Lung (tissue), 12 donors: ENCODE results near the gene TCHP. TPM values are rescaled to one million over a fixed set of nuclear protein-coding genes. Genes with fewer than 3 reads are reported as not detected.

Experiments used
- ATAC-seq: fragments of 200-7000 bp; cut with Tn5 transposase; one replicate; pipeline ENCODE4 v1.9.1; 2020; ENCODE audit warnings: moderate number of reproducible peaks; ENCODE audit not compliant: insufficient read depth, low FRiP score
- DNase-seq, 3 donors: peaks; one replicate each; pipeline ENCODE4 v3.0.0-alpha.2; 2013 to 2017
- H3K27ac ChIP-seq, 2 donors: one replicate each; pipeline ENCODE4 v1.5.1; 2013; ENCODE audit warnings: mild to moderate bottlenecking in 2 of 2, moderate library complexity in 2 of 2, control low read depth in 1 of 2, inconsistent platforms in 1 of 2, low read depth in 1 of 2, low read length in 1 of 2
- H3K27me3 ChIP-seq, 3 donors: one replicate each; pipeline ENCODE4 v1.5.1; 2013; ENCODE audit warnings: low read length in 2 of 3; ENCODE audit not compliant: control insufficient read depth in 3 of 3, insufficient read depth in 3 of 3
- H3K36me3 ChIP-seq, 4 donors: one replicate each; pipeline ENCODE4 v1.5.1; 2013; ENCODE audit warnings: low read length in 4 of 4, mild to moderate bottlenecking in 1 of 4, moderate library complexity in 1 of 4; ENCODE audit not compliant: control insufficient read depth in 4 of 4, insufficient read depth in 4 of 4
- H3K4me1 ChIP-seq, 5 donors: one replicate each; pipeline ENCODE4 v1.5.1; 2013; ENCODE audit warnings: low read length in 5 of 5, mild to moderate bottlenecking in 2 of 5, moderate library complexity in 1 of 5; ENCODE audit not compliant: control insufficient read depth in 5 of 5, insufficient read depth in 5 of 5
- H3K4me3 ChIP-seq: one replicate; pipeline ENCODE4 v1.5.1; 2013; ENCODE audit warnings: mild to moderate bottlenecking, control low read depth, moderate library complexity
- H3K9ac ChIP-seq, 2 donors: one replicate each; pipeline ENCODE4 v1.5.1; 2013; ENCODE audit warnings: low read length in 2 of 2, control low read depth in 1 of 2; ENCODE audit not compliant: insufficient read depth in 1 of 2
- H3K9me3 ChIP-seq, 4 donors: one replicate each; pipeline ENCODE4 v1.5.1; 2013; ENCODE audit warnings: low read length in 3 of 4, mild to moderate bottlenecking in 1 of 4, moderate library complexity in 1 of 4; ENCODE audit not compliant: control insufficient read depth in 4 of 4, insufficient read depth in 3 of 4
- WGBS, 2 donors: extraction: QIAGEN DNeasy Blood & Tissue Kit; methylation state at CpG; one replicate each; pipeline ENCODE4 v1.1.7; 2013; 5-methylcytosine and 5-hydroxymethylcytosine counted together
- polyA plus RNA-seq, 2 donors: library from polyadenylated mRNA; stranded (reverse); fragments of 200-250 nt; gene quantifications; one replicate each; pipeline ENCODE4 v1.2.1, GENCODE V29; 2013
- total RNA-seq, 2 donors: library from RNA; depleted of rRNA in 1 of 2; stranded (reverse); fragments of >200 nt in 1 of 2; gene quantifications; one replicate each; pipeline ENCODE4 v1.2.1, GENCODE V29; 2014 to 2021
- TF ChIP-seq, protein P1 (sequence below): IDR thresholded peaks from 2 replicates; pipeline ENCODE4 v1.5.1; 2012; ENCODE audit warnings: mild to moderate bottlenecking; ENCODE audit errors: control extremely low read depth, extremely low read depth
- donor health status: control.
- donor health status: control.
- donor health status: Bipolar disorder and iron deficiency.
- donor health status: healthy.
- donor health status: DM: yes; HTN: yes; CAD: no.

TCHP gene
- total and polyA plus RNA-seq, 4 donors: 10.4 to 17.5 (median 12.0) TPM

DNA sequence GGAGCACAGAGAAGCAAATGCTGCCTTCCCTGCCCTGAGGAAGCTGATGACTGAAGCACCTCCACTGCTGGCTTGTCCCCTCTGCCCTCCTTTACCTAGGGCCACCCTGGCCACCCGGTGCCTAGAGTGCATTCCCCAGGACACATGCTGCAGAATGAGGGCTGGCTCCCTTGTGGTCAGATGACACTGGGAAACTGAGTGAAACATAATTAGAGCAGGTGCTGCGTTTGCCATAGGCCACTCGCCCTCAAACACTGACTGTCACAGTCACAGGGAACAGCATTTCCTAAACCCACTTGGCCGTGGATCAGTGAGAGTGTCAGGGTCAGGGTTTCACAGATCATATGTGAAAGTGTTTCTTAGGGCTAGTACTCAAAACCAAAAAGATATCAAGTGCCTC is 16.0 kb downstream of the TCHP start:
- TF ChIP-seq, protein P1, sequence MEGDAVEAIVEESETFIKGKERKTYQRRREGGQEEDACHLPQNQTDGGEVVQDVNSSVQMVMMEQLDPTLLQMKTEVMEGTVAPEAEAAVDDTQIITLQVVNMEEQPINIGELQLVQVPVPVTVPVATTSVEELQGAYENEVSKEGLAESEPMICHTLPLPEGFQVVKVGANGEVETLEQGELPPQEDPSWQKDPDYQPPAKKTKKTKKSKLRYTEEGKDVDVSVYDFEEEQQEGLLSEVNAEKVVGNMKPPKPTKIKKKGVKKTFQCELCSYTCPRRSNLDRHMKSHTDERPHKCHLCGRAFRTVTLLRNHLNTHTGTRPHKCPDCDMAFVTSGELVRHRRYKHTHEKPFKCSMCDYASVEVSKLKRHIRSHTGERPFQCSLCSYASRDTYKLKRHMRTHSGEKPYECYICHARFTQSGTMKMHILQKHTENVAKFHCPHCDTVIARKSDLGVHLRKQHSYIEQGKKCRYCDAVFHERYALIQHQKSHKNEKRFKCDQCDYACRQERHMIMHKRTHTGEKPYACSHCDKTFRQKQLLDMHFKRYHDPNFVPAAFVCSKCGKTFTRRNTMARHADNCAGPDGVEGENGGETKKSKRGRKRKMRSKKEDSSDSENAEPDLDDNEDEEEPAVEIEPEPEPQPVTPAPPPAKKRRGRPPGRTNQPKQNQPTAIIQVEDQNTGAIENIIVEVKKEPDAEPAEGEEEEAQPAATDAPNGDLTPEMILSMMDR: no peak
- no peaks in the 10 kb centered on the region for H3K9me3 ChIP-seq
- DNase-seq (no peak), ATAC-seq (no peak)
- no peaks in the 10 kb centered on the region for H3K27me3 ChIP-seq
- no peak overlapping the region for H3K27ac ChIP-seq
- WGBS, 2 donors: 95% methylated on average over 4 of the region's 4 CpGs
- peaks cover 22 to 46% (median 31%) of the 10 kb centered on the region in 4 donors for H3K36me3 ChIP-seq
- H3K9ac ChIP-seq: no peak overlapping the region
- no peak overlapping the region for H3K4me3 ChIP-seq
- no peaks in the 10 kb centered on the region for H3K4me1 ChIP-seq

DNA sequence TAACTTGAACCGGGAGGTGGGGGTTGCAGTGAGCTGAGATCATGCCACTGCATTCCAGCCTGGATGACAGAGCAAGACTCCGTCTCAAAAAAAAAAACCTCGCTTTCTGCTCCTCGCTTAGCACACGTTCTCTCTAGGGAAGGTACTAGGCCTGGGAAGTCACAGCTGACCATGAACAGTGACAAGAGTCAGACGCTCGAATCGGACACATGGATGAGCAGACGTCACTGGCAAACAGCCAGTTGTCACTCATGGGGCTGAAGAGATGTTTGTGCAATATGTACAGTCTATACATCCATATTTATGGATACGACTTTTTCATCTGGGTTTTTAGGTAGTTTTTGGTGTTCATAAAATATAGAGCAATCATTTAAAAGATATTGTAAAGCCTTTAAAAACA is 19.4 kb downstream of the TCHP start:
- ATAC-seq: no peak
- DNase-seq: no peak
- no peak overlapping the region for H3K4me3 ChIP-seq
- no peaks in the 10 kb centered on the region for H3K27me3 ChIP-seq
- 86 to 94% methylated on average over 10 of the region's 10 CpGs for WGBS, 2 donors
- H3K27ac ChIP-seq: no peak overlapping the region
- peaks cover 19 to 39% (median 28%) of the 10 kb centered on the region in 4 donors for H3K36me3 ChIP-seq
- no peak overlapping the region for H3K9ac ChIP-seq
- TF ChIP-seq, protein P1: no peak
- no peaks in the 10 kb centered on the region for H3K9me3 ChIP-seq
- no peaks in the 10 kb centered on the region for H3K4me1 ChIP-seq

DNA sequence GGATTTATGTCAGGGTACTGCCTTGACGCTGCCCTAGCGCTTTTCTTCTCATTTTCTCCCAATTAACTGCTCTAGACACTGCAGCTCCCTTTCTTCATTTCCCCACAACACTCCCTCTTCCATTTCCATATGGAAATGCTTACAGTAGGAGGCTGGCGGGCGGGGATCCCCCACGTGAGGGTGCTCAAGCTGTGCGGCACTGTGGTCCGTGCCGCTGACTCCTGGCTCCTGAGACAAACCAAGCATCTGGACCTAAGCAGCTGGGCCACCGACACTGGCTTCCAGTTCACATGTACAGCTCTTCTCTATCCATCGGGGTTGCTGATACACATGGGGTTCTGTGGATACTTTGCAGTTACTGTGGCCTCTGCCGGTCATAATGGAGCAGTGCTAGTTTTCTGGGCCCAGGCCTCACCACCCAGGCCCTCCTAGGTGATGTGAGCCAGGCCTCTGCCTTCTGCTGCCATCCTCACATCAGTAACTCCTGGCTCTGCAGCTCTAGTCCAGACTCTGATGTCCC is 20.2 kb downstream of the TCHP start:
- Histone ChIP-seq H3K27ac (no peak overlapping the region), H3K9me3 (no peaks in the 10 kb centered on the region), H3K4me3 (no peak overlapping the region), H3K27me3 (no peaks in the 10 kb centered on the region), H3K9ac (no peak overlapping the region), H3K4me1 (peaks cover 0 to under 1% (median 0%) of the 10 kb centered on the region in 5 donors), H3K36me3 (peaks cover 12 to 37% (median 25%) of the 10 kb centered on the region in 4 donors)
- TF ChIP-seq, protein P1: no peak
- 95 to 97% methylated on average over 11 of the region's 11 CpGs for WGBS, 2 donors
- ATAC-seq: no peak
- no peak for DNase-seq

DNA sequence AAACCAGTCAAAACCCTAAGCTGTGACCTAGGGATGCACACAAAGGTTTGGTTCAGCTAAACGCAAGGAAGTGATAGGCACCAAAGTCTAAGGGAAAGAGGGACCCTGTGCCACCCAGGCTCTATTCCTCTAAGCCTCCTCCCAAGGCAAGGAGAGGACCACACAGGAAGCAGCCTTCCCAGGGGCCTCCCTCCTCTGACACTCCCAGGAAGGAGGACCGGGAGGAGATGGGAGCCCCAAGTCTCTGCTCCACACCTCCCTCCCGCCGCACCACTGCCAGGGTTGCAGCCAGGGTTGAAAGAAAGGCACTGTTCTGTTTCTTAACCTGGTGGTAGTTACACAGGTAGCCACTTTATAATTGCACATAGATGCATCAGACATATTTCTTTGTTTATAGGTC is 21.9 kb downstream of the TCHP start:
- Histone ChIP-seq H3K27ac (no peak overlapping the region), H3K9ac (no peak overlapping the region), H3K36me3 (peaks cover 3 to 29% (median 15%) of the 10 kb centered on the region in 4 donors), H3K4me1 (peaks cover 0 to 4% (median 0%) of the 10 kb centered on the region in 5 donors), H3K4me3 (no peak overlapping the region), H3K27me3 (no peaks in the 10 kb centered on the region), H3K9me3 (no peaks in the 10 kb centered on the region)
- TF ChIP-seq, protein P1: no peak
- ATAC-seq: no peak
- WGBS, 2 donors: 81 to 96% methylated on average over 4 of the region's 4 CpGs
- no peak for DNase-seq
